ENCODE results near the gene CEP41. TPM values are rescaled to one million over a fixed set of nuclear protein-coding genes. Genes with fewer than 3 reads are reported as not detected.
"Not testable (repeated sequence)": the region's sequence is repeated elsewhere in the genome, so short reads cannot be mapped to it uniquely, and the experiment has no call there.

Gene CEP41
- total RNA-seq, 1 donor: 21.6 TPM

DNA sequence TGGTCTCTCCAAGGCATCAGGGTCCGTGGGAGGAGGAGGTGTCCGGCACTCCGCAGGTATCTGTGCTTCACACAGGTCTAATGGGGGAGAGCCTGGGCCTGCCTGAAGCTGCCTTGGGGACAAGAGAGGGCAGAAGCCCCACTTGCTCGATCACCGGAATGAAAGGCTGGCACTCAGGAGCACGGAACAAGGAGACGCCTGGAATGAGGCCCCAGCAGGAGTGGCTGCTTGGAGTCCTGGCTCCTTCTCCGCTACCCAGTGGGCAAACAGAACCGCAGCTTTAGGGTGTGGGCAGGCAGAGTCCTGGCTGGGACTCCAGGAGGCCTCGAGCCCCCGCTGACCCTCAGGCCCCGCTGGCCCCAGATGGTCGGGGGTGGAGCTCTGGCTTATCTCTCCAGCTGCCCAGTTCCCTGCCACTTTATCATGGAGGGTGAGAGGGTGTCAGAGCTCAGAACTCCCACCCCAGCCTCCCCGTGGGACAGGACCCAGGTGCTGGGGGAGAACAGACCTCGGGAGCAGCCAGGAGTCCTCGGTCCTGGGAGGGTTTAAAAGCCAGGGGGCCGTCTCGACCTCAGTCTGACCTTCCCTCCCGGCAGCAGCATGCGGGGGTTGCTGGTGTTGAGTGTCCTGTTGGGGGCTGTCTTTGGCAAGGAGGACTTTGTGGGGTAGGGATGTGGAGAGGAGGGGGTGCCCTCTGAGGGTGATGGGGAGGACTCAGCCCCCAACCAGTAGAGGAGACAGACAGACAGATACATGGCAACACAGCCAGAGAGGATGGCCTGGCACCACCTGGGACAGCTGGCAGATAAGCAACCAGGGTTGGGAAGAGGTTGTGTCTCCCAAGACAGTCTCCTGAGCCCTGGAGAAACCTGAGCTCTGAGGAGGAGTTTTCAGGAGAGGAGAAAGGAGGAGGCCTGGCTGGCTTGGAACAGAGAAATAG, 60.6 kb downstream of the CEP41 start, which contains the start of gene CPA1:
Gene CPA1 (plus strand): TSS at position 574 of the 940 bp plus-strand sequence. CDS start 27 bp downstream, at position 601.
- TF ChIP-seq, protein P1, sequence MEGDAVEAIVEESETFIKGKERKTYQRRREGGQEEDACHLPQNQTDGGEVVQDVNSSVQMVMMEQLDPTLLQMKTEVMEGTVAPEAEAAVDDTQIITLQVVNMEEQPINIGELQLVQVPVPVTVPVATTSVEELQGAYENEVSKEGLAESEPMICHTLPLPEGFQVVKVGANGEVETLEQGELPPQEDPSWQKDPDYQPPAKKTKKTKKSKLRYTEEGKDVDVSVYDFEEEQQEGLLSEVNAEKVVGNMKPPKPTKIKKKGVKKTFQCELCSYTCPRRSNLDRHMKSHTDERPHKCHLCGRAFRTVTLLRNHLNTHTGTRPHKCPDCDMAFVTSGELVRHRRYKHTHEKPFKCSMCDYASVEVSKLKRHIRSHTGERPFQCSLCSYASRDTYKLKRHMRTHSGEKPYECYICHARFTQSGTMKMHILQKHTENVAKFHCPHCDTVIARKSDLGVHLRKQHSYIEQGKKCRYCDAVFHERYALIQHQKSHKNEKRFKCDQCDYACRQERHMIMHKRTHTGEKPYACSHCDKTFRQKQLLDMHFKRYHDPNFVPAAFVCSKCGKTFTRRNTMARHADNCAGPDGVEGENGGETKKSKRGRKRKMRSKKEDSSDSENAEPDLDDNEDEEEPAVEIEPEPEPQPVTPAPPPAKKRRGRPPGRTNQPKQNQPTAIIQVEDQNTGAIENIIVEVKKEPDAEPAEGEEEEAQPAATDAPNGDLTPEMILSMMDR (IDR thresholded peaks at IDR 0.05; ENCODE audit: insufficient read depth, low read length): no peak
- no peak within 1 kb of the TSS for H3K4me3 ChIP-seq (ENCODE audit: low read depth, low read length)
- no peak for DNase-seq (ENCODE audit: low read depth)

GRCh38 chr7:130379532-130379920, 61.3 kb downstream of the CEP41 start:
- H3K4me3 ChIP-seq (ENCODE audit: low read depth, low read length): no peak overlapping the region
- no peak for DNase-seq (ENCODE audit: low read depth)
- TF ChIP-seq, protein P1 (IDR thresholded peaks at IDR 0.05; ENCODE audit: insufficient read depth, low read length): no peak

- TF ChIP-seq, protein P1 (IDR thresholded peaks at IDR 0.05; ENCODE audit: insufficient read depth, low read length): no peak
- H3K4me3 ChIP-seq (ENCODE audit: low read depth, low read length): no peak overlapping the region
Measured at GRCh38 chr7:130379019-130379418, 61.8 kb downstream of the CEP41 start.

DNA sequence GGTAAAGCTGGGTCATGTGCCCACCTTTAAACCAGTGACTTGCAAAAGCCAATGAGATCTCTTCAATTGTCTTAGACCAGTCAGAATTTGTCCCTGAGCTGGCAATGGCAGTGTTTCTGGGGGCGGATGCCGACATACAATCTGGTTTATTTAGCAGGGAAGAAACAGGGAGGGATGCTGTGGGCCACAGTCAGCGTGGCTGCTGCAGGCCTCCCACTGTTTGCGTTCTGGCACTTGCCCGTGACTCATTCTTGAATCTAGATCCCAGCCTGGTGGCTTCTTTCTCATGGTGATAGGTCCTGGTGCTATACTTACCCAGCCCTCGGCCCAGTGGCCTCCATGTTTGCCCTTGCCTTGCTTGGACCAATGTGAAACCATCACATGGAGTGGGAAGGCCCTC, 63.6 kb downstream of the CEP41 start:
- TF ChIP-seq, protein P1 (IDR thresholded peaks at IDR 0.05; ENCODE audit: insufficient read depth, low read length): no peak
- DNase-seq (ENCODE audit: low read depth): no peak
- no peak overlapping the region for H3K4me3 ChIP-seq (ENCODE audit: low read depth, low read length)

More at GRCh38 chr7:130379019-130379418, 61.8 kb downstream of the CEP41 start:
- no peak for DNase-seq (ENCODE audit: low read depth)

DNA sequence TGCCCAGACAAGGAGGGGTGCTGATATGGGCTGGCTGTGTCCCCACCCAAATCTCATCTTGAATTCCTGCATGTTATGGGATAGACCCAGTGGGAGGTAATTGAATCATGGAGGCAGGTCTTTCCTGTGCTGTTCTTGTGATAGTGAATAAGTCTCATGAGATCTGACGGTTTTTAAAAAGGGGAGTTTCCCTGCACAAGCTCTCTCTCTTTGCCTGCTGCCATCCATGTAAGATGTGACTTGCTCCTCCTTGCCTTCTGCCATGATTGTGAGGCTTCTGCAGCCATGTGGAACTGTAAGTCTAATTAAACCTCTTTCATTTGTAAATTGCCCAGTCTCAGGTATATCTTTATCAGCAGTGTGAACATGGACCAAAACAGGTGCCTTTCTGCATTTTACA, 64.4 kb downstream of the CEP41 start:
- not testable (repeated sequence) for DNase-seq (ENCODE audit: low read depth); H3K4me3 ChIP-seq (ENCODE audit: low read depth, low read length)

GRCh38 chr7:130374507-130374906, 66.3 kb downstream of the CEP41 start:
- no peak overlapping the region for H3K4me3 ChIP-seq (ENCODE audit: low read depth, low read length)
- no peak for DNase-seq (ENCODE audit: low read depth)
- TF ChIP-seq, protein P1 (IDR thresholded peaks at IDR 0.05; ENCODE audit: insufficient read depth, low read length): no peak

DNA sequence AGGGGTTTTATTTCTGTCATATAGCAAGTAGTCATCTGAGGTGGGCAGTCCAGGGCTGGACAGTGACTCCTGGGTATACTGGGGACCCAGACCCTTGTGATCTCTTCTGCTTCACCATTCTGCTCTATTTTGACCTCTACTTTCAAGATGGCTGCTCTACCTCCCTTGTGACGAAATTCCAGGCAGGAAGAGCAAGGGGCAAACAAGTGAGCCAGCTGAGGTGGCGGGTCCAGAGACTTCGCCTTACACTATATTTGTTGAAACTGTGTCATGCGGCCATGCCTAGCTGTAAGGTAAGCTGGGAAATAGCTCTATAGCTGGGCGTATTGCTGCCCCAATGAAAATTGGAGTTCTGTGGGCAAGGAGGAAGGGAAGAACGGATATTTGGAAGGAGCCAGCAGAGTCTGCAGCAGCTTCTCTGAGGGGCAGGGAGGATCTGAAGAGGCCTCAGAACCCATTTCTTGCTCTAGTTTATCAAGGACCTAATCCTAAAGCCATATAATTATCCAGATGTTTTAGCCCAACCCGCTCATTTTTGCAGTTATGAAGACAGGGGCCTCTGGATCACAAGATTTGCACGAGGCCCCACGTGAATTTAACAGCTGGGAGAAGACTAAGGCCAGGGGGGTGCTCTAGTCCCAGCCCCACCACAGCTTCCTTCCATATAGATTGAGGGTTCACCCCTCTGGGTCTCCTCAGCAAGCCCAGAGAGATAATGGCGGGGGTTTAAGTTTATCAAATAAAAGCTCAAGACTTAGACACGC, 68.2 kb downstream of the CEP41 start:
- no peak overlapping the region for H3K4me3 ChIP-seq (ENCODE audit: low read depth, low read length)
- no peak for DNase-seq (ENCODE audit: low read depth)
- TF ChIP-seq, protein P1 (IDR thresholded peaks at IDR 0.05; ENCODE audit: insufficient read depth, low read length): no peak
